Upper lobe of right lung (tissue), 1 donor: ENCODE data around the gene DAP. TPM values are rescaled to one million over a fixed set of nuclear protein-coding genes. Genes with fewer than 3 reads are reported as not detected.

Experiments
- ATAC-seq: fragments of 200-7000 bp; cut with Tn5 transposase; one replicate; pipeline ENCODE4 v1.9.1; 2020; ENCODE audit warnings: mild to moderate bottlenecking, moderate library complexity
- DNase-seq: peaks from one replicate; pipeline ENCODE4 v3.0.0-alpha.2; 2020
- H3K27ac ChIP-seq: fragments of 200-600 bp; one replicate; pipeline ENCODE4 v1.8.0; 2022
- H3K27me3 ChIP-seq: fragments of 200-600 bp; one replicate; pipeline ENCODE4 v1.8.0; 2022; ENCODE audit warnings: mild to moderate bottlenecking
- H3K36me3 ChIP-seq: fragments of 200-600 bp; one replicate; pipeline ENCODE4 v1.8.0; 2022
- H3K4me1 ChIP-seq: fragments of 200-600 bp; one replicate; pipeline ENCODE4 v1.8.0; 2022
- H3K4me3 ChIP-seq: fragments of 200-600 bp; one replicate; pipeline ENCODE4 v1.8.0; 2022; ENCODE audit warnings: mild to moderate bottlenecking
- H3K9me3 ChIP-seq: fragments of 200-600 bp; one replicate; pipeline ENCODE4 v1.8.0; 2022
- intact Hi-C: fragments of 100-400 bp; cut with DNase I; formaldehyde crosslinking; loops from one replicate; pipeline ENCODE4 v1.11.0; 2022
- total RNA-seq: library from RNA; stranded (reverse); fragmentation: NEBNext Ultra II Directional; extraction: Animal tissue kit (Norgen Biotek cat#: 25700); gene quantifications from one replicate; pipeline ENCODE4 v1.2.1, GENCODE V29; 2021
- TF ChIP-seq, protein P1 (sequence below): fragments of 200-600 bp; IDR thresholded peaks from one replicate; pipeline ENCODE4 v1.8.0; 2022; ENCODE audit warnings: antibody characterized with exemption
- donor health status: DM: no; HTN: yes; CAD: no; lungs with severe emphysema.

The DAP gene
- total RNA-seq, 1 donor from 2014 or later, result 105 TPM

DNA sequence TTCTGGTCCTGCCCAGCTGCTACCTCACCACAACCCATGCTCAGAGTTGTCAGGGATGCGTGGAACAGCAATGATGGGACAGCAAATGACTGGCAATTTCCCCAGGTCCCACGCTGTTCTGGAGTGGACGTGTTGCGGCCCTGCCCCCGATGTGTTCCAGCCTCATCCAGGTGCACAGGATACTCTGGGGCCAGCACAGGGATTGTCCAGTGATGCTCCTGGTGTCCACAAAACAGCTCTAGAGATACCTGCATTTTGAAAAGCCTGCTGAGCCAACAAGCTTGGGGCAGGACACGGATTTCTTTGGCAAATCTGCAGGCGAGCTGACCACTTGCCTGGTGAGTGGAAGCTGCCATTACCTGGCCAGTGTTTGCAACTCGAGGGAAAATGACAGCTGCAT lies 108.4 kb downstream of the DAP start:
- Histone ChIP-seq H3K9me3 (no peaks in the 10 kb centered on the region), H3K27me3 (no peaks in the 10 kb centered on the region), H3K4me3 (no peak overlapping the region), H3K27ac (no peak overlapping the region), H3K36me3 (no peaks in the 10 kb centered on the region), H3K4me1 (no peaks in the 10 kb centered on the region)
- TF ChIP-seq, protein P1, sequence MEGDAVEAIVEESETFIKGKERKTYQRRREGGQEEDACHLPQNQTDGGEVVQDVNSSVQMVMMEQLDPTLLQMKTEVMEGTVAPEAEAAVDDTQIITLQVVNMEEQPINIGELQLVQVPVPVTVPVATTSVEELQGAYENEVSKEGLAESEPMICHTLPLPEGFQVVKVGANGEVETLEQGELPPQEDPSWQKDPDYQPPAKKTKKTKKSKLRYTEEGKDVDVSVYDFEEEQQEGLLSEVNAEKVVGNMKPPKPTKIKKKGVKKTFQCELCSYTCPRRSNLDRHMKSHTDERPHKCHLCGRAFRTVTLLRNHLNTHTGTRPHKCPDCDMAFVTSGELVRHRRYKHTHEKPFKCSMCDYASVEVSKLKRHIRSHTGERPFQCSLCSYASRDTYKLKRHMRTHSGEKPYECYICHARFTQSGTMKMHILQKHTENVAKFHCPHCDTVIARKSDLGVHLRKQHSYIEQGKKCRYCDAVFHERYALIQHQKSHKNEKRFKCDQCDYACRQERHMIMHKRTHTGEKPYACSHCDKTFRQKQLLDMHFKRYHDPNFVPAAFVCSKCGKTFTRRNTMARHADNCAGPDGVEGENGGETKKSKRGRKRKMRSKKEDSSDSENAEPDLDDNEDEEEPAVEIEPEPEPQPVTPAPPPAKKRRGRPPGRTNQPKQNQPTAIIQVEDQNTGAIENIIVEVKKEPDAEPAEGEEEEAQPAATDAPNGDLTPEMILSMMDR, result no peak
- DNase-seq (no peak), ATAC-seq (no peak)
- intact Hi-C loops, result no loop called here

DNA sequence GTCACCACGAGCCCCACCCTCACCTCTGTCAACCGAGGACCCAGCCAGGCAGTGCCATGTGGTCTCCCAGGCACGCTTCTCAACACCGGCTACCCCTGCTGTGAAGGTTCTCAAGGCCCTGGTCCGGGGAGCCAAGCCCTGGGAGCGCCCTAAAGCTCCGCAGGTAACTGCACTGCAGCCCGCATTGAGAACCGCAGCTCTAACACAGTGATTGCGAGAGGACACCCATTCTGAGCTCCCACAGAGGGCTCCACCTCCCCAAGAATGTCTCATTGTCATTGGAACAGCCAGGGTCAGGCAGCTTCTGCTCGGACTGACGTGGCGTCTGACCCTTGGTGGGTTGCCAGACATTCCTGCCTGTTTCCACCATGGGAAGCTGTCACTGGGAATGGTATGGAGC lies 108.9 kb downstream of the DAP start:
- TF ChIP-seq, protein P1, result no peak
- ATAC-seq (no peak), DNase-seq (no peak)
- Histone ChIP-seq H3K9me3 (no peaks in the 10 kb centered on the region), H3K27ac (no peak overlapping the region), H3K4me1 (no peaks in the 10 kb centered on the region), H3K36me3 (no peaks in the 10 kb centered on the region), H3K4me3 (no peak overlapping the region), H3K27me3 (no peaks in the 10 kb centered on the region)
- intact Hi-C loops, result no loop called here

DNA sequence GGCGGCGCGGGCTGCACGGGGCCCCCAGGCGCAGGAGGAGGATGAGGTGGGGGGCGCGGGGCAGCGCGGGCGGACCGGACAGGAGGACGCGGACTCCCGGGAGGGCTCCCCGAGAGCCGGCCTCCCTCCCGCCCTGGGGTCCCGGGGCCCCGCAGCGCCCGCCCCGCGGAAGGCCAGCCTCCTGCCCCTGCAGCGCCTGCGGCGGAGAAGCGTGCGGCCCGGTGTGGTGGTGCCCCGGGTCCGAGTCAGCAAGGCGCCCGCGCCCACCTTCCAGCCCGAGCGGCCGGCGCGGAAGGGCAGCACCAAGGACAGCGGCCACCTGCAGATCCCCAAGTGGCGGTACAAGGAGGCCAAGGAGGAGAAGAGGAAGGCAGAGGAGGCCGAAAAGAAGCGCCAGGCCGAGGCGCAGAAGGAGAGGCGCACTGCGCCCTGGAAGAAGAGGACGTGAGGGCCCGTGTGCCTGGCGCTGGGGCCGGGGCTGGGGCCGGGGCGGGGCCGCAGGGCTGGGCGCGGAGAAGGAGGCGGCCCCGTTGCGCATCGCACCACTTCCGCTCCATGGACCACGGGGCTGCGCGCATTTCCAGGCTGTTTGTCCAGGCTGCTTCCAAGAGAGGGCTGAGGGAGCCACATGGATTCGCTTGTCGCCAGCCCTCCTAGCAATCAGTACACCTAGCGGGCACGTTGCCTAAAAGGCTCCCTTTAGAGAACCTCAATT lies 111.2 kb downstream of the DAP start:
- Histone ChIP-seq H3K36me3 (no peaks in the 10 kb centered on the region), H3K27ac (no peak overlapping the region), H3K4me3 (no peak overlapping the region), H3K4me1 (no peaks in the 10 kb centered on the region), H3K9me3 (no peaks in the 10 kb centered on the region), H3K27me3 (no peaks in the 10 kb centered on the region)
- DNase-seq (no peak), ATAC-seq (peak; percentile 39)
- intact Hi-C loops, result no loop called here
- TF ChIP-seq, protein P1, result no peak

DNA sequence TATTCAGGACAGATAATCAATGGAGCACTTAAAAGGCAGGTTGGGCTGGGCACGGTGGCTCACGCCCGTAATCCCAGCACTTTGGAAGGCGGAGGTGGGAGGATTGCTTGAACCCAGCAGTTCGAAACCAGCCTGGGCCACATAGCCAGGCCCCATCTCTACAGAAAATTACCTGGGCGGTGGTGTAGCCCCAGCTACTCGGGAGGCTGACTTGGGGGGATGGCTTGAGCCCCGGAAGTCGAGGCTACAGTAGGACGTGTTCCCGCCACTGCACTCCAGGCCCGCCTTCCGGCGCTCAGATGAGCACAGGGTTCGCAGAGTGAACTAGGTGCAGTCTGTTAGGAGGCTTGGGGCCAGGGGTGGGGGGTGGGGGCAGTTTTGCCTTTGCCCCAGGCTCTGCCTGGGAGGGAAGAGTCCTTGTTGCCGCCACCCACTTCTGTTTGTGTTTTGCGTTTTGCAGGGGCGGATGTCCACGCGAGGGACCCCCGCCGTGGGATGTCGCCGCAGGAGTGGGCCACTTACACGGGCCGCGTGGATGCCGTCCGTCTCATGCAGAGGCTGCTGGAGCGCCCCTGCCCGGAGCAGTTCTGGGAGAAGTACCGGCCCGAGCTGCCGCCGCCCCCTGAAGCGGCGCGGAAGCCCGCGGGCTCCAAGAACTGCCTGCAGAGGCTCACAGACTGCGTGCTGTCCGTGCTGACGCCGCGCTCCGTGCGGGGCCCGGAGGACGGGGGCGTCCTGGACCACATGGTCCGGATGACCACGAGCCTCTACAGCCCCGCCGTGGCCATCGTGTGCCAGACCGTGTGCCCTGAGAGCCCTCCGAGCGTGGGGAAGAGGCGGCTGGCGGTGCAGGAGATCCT lies 112.0 kb downstream of the DAP start:
- Histone ChIP-seq H3K27ac (no peak overlapping the region), H3K36me3 (no peaks in the 10 kb centered on the region), H3K9me3 (no peaks in the 10 kb centered on the region), H3K4me1 (no peaks in the 10 kb centered on the region), H3K27me3 (no peaks in the 10 kb centered on the region), H3K4me3 (no peak overlapping the region)
- DNase-seq (no peak), ATAC-seq (no peak)
- TF ChIP-seq, protein P1, result no peak
- intact Hi-C loops, result no loop called here

DNA sequence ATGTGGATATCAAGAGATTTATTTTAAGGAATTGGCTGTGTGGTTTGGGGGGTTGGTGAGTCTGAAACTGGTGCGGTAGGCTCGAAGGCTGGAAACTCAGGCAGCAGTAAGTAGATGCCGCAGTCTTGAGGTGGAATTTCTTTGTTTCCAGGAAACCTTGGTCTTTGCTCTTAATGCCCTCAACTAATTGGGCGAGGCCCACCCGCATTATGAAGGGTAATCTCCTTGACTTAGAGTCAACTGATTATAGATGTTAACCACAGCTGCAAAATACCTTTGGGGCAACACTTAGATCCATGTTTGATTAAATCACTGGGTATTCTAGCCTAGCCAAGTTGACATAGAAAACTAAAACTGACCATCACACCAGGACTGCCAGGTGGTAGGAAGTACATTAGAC lies 113.4 kb downstream of the DAP start:
- intact Hi-C loops, result no loop called here
- TF ChIP-seq, protein P1, result no peak
- no peaks in the 10 kb centered on the region for H3K4me1 ChIP-seq
- no peaks in the 10 kb centered on the region for H3K27me3 ChIP-seq
- no peaks in the 10 kb centered on the region for H3K9me3 ChIP-seq
- no peak overlapping the region for H3K27ac ChIP-seq
- no peaks in the 10 kb centered on the region for H3K36me3 ChIP-seq
- DNase-seq (no peak), ATAC-seq (no peak)
- no peak overlapping the region for H3K4me3 ChIP-seq
